CD14-positive monocyte (primary cell): ENCODE measurements around the gene RPS14. TPM values are rescaled to one million over a fixed set of nuclear protein-coding genes. Genes with fewer than 3 reads are reported as not detected.
A peak's percentile ranks its signal among the peaks of the same experiment; 100 is the strongest.

Experiments
- DNase-seq, 3 donors: peaks; one replicate each; pipeline ENCODE4 v3.0.0-alpha.2; 2011 to 2022
- H2AFZ ChIP-seq: 2 replicates; pipeline ENCODE4 v1.6.0; 2012; ENCODE audit warnings: mild to moderate bottlenecking, low read depth, low read length, inconsistent platforms; ENCODE audit not compliant: insufficient read depth, poor library complexity, severe bottlenecking
- H3K27ac ChIP-seq, 2 donors: 1 replicate in 1 of 2; 2 replicates in 1 of 2; pipeline ENCODE4 v1.5.1; 2012 to 2013; ENCODE audit warnings: low read length in 2 of 2, control low read depth in 1 of 2, inconsistent platforms in 1 of 2, low read depth in 1 of 2, mild to moderate bottlenecking in 1 of 2
- H3K27me3 ChIP-seq, 2 donors: one replicate each; pipeline versions ENCODE4 v1.6.0 to v1.6.1; 2011 to 2013; ENCODE audit warnings: low read length in 2 of 2; ENCODE audit not compliant: control insufficient read depth in 2 of 2, insufficient read depth in 2 of 2
- H3K36me3 ChIP-seq, 2 donors: replicated peaks in 1 of 2; 1 replicate in 1 of 2; 2 replicates in 1 of 2; pipeline versions ENCODE4 v1.5.1 to v1.6.1; 2012 to 2013; ENCODE audit warnings: low read length in 2 of 2, control low read depth in 1 of 2, inconsistent platforms in 1 of 2, mild to moderate bottlenecking in 1 of 2; ENCODE audit not compliant: insufficient read depth in 2 of 2, control insufficient read depth in 1 of 2
- H3K4me1 ChIP-seq, 2 donors: 1 replicate in 1 of 2; 2 replicates in 1 of 2; pipeline versions ENCODE4 v1.5.1 to v1.6.1; 2012 to 2013; ENCODE audit warnings: low read length in 2 of 2, control low read depth in 1 of 2, inconsistent platforms in 1 of 2, mild to moderate bottlenecking in 1 of 2, moderate library complexity in 1 of 2; ENCODE audit not compliant: insufficient read depth in 2 of 2, control insufficient read depth in 1 of 2
- H3K4me2 ChIP-seq: replicated peaks from 2 replicates; pipeline ENCODE3; 2012; ENCODE audit warnings: low read length, moderate library complexity, mild to moderate bottlenecking; ENCODE audit not compliant: poor library complexity, severe bottlenecking; ENCODE audit errors: extremely low read depth
- H3K4me3 ChIP-seq, 3 experiments: fragments of 200-600 bp in 1 of 3; sonication (generic) in 1 of 3; replicated peaks in 1 of 3; 1 replicate in 2 of 3; 2 replicates in 1 of 3; pipeline ENCODE4 v1.5.1; 2011 to 2013; ENCODE audit warnings: low read length in 3 of 3, mild to moderate bottlenecking in 3 of 3, control low read depth in 2 of 3, low read depth in 2 of 3, inconsistent platforms in 1 of 3, moderate library complexity in 1 of 3
- H3K79me2 ChIP-seq: 2 replicates; pipeline ENCODE4 v1.6.0; 2012; ENCODE audit warnings: mild to moderate bottlenecking, control low read depth, inconsistent platforms, low read length, moderate library complexity; ENCODE audit not compliant: insufficient read depth
- H3K9ac ChIP-seq: 2 replicates; pipeline ENCODE4 v1.6.0; 2017; ENCODE audit warnings: low read length, mild to moderate bottlenecking; ENCODE audit not compliant: insufficient read depth, poor library complexity, severe bottlenecking
- H3K9me3 ChIP-seq, 2 donors: replicated peaks in 1 of 2; 1 replicate in 1 of 2; 2 replicates in 1 of 2; pipeline versions ENCODE4 v1.5.1 to v1.6.1; 2012 to 2013; ENCODE audit warnings: low read length in 2 of 2, control low read depth in 1 of 2; ENCODE audit not compliant: control insufficient read depth in 1 of 2, insufficient read depth in 1 of 2
- H4K20me1 ChIP-seq: 2 replicates; pipeline ENCODE4 v1.6.0; 2012; ENCODE audit warnings: mild to moderate bottlenecking, low read length, control low read depth, moderate library complexity; ENCODE audit not compliant: insufficient read depth
- H3K27ac Mint-ChIP-seq, 7 donors: one replicate each; pipeline ENCODE4 v1.8.0; 2020; ENCODE audit warnings: mild to moderate bottlenecking in 7 of 7, mixed read lengths in 7 of 7, moderate library complexity in 6 of 7, inconsistent platforms in 2 of 7
- H3K27me3 Mint-ChIP-seq, 3 donors: one replicate each; pipeline ENCODE4 v1.8.0; 2021 to 2022; ENCODE audit warnings: low read depth in 3 of 3, mild to moderate bottlenecking in 3 of 3, mixed read lengths in 3 of 3, moderate library complexity in 3 of 3, inconsistent platforms in 1 of 3
- H3K36me3 Mint-ChIP-seq, 2 donors: one replicate each; pipeline ENCODE4 v1.8.0; 2020; ENCODE audit warnings: mixed read lengths in 2 of 2, inconsistent platforms in 1 of 2, mild to moderate bottlenecking in 1 of 2
- H3K4me1 Mint-ChIP-seq: one replicate; pipeline ENCODE4 v1.8.0; 2020; ENCODE audit warnings: mild to moderate bottlenecking, mixed read lengths
- H3K4me3 Mint-ChIP-seq, 2 donors: one replicate each; pipeline ENCODE4 v1.8.0; 2020; ENCODE audit warnings: mild to moderate bottlenecking in 2 of 2, mixed read lengths in 2 of 2, moderate library complexity in 1 of 2
- H3K9me3 Mint-ChIP-seq, 7 donors: one replicate each; pipeline ENCODE4 v1.8.0; 2020 to 2022; ENCODE audit warnings: mixed read lengths in 7 of 7, mild to moderate bottlenecking in 6 of 7, moderate library complexity in 6 of 7, inconsistent platforms in 2 of 7
- CTCF ChIP-seq: fragments of 200-600 bp; IDR thresholded peaks from one replicate; pipeline ENCODE4 v1.8.0; 2022; ENCODE audit warnings: antibody characterized with exemption, mild to moderate bottlenecking
- WGBS: methylation state at CpG from one replicate; pipeline ENCODE4 v1.1.5; 2013; ENCODE audit warnings: missing lambda C conversion rate; ENCODE audit not compliant: insufficient coverage; 5-methylcytosine and 5-hydroxymethylcytosine counted together
- intact Hi-C, 2 donors: fragments of 100-400 bp; cut with micrococcal nuclease; formaldehyde crosslinking; loops; one replicate each; pipeline versions ENCODE4 v1.15.0 to v1.15.1; 2023
- polyA plus RNA-seq, 3 donors: library from polyadenylated mRNA; depleted of rRNA in 1 of 3; unstranded in 2 of 3; stranded (reverse) in 1 of 3; fragments of 300-500 nt in 2 of 3; fragments of >200 nt in 1 of 3; fragmentation: Illumina TruSeq in 2 of 3; gene quantifications; 1 replicate in 2 of 3; 2 replicates in 1 of 3; pipeline ENCODE4 v1.2.3, GENCODE V29; 2012 to 2021

The RPS14 gene
- polyA plus RNA-seq, 3 donors, result 2,768 to 4,675 (median 3,499) TPM

GRCh38 chr5:150411245-150411979 lies 38.1 kb downstream of the RPS14 start:
- peaks cover 0 to 6% (median 0%) of the 10 kb centered on the region in 7 donors for H3K9me3 Mint-ChIP-seq
- H3K4me3 Mint-ChIP-seq, result peak overlapping the region; percentile 97 to 99
- WGBS, result no CpG with 5 or more reads among the region's 5 CpGs
- Histone ChIP-seq H2AFZ (no peak overlapping the region), H3K36me3 (peaks cover 34 to 49% of the 10 kb centered on the region in 2 donors), H3K27me3 (no peaks in the 10 kb centered on the region), H3K4me2 (peak overlapping the region; percentile 82), H4K20me1 (peaks cover 62% of the 10 kb centered on the region), H3K4me1 (peaks cover 44 to 56% of the 10 kb centered on the region in 2 donors), H3K9ac (peak overlapping the region; percentile 99), H3K79me2 (peaks cover 64% of the 10 kb centered on the region), H3K9me3 (no peaks in the 10 kb centered on the region), H3K4me3 (peak overlapping the region; percentile 98 to 100 (median 100)), H3K27ac (peak overlapping the region; percentile 98 to 99)
- peaks cover 51% of the 10 kb centered on the region for H3K4me1 Mint-ChIP-seq
- peak overlapping the region; percentile 98 to 100 (median 99) for H3K27ac Mint-ChIP-seq
- DNase-seq, result peak; percentile 68 to 84 (median 80)
- peaks cover 0 to 11% (median 1%) of the 10 kb centered on the region in 3 donors for H3K27me3 Mint-ChIP-seq
- no peak for TF ChIP-seq CTCF
- intact Hi-C loops, result loop anchor here (5.0 kb wide), 2 partner anchors 36 to 66 kb away; partner anchors contain the start of gene RPS14 (in 2 of the 2)
- H3K36me3 Mint-ChIP-seq, result peaks cover 40 to 53% of the 10 kb centered on the region in 2 donors

GRCh38 chr5:150410524-150411244 lies 38.9 kb downstream of the RPS14 start:
- H3K36me3 Mint-ChIP-seq, result peaks cover 47 to 60% of the 10 kb centered on the region in 2 donors

More at GRCh38 chr5:150410524-150411244, 38.9 kb downstream of the RPS14 start:
- H3K9me3 Mint-ChIP-seq, result peaks cover 0 to 6% (median 0%) of the 10 kb centered on the region in 7 donors
- H3K4me2 ChIP-seq, result peak overlapping the region; percentile 82
- TF ChIP-seq CTCF, result no peak
- H3K4me1 Mint-ChIP-seq, result peaks cover 50% of the 10 kb centered on the region
- H3K9ac ChIP-seq, result peak overlapping the region; percentile 99
- H2AFZ ChIP-seq, result no peak overlapping the region
- peak; percentile 91 to 95 (median 95) for DNase-seq
- intact Hi-C loops, result loop anchor here (5.0 kb wide), 2 partner anchors 37 to 67 kb away; partner anchors contain the start of gene RPS14 (in 2 of the 2)
- no peaks in the 10 kb centered on the region for H3K9me3 ChIP-seq
- H3K36me3 ChIP-seq, result peaks cover 42 to 56% of the 10 kb centered on the region in 2 donors
- H4K20me1 ChIP-seq, result peaks cover 70% of the 10 kb centered on the region
- H3K27me3 ChIP-seq, result no peaks in the 10 kb centered on the region
- peaks cover 71% of the 10 kb centered on the region for H3K79me2 ChIP-seq
- peaks cover 0 to 11% (median 1%) of the 10 kb centered on the region in 3 donors for H3K27me3 Mint-ChIP-seq
- H3K27ac ChIP-seq, result peak overlapping the region; percentile 98 to 99
- H3K4me3 ChIP-seq, result peak overlapping the region; percentile 98 to 100 (median 100)
- H3K27ac Mint-ChIP-seq, result peak overlapping the region; percentile 98 to 100 (median 99)
- WGBS, result 0% methylated on average over 2 of the region's 4 CpGs
- peak overlapping the region; percentile 97 to 99 for H3K4me3 Mint-ChIP-seq
- peaks cover 44 to 63% of the 10 kb centered on the region in 2 donors for H3K4me1 ChIP-seq
